KMS-11 (cell line): ENCODE measurements around the gene SLC25A48.

Source experiments
- H2AFZ ChIP-seq: fragments of 200-600 bp; sonication (generic); 2 replicates; pipeline ENCODE4 v1.6.1; 2016; ENCODE audit warnings: antibody characterized with exemption, mixed run types, low read depth
- H3K27ac ChIP-seq: fragments of 200-600 bp; sonication (generic); 2 replicates; pipeline ENCODE4 v1.6.1; 2016; ENCODE audit warnings: mild to moderate bottlenecking, mixed run types
- H3K27me3 ChIP-seq: fragments of 200-600 bp; sonication (generic); 2 replicates; pipeline ENCODE4 v1.6.1; 2017; ENCODE audit warnings: mild to moderate bottlenecking, low read depth, mixed run types, moderate library complexity; ENCODE audit not compliant: insufficient read depth
- H3K36me3 ChIP-seq: fragments of 200-600 bp; sonication (generic); 2 replicates; pipeline ENCODE4 v1.6.1; 2017; ENCODE audit warnings: mild to moderate bottlenecking, mixed run types; ENCODE audit not compliant: insufficient read depth
- H3K4me1 ChIP-seq: fragments of 200-600 bp; sonication (generic); 2 replicates; pipeline ENCODE4 v1.6.1; 2016; ENCODE audit warnings: mild to moderate bottlenecking, low read depth, mixed run types; ENCODE audit not compliant: poor library complexity, severe bottlenecking
- H3K4me2 ChIP-seq: fragments of 200-600 bp; sonication (generic); 2 replicates; pipeline ENCODE4 v1.7.0; 2016; ENCODE audit warnings: mild to moderate bottlenecking, mixed run types
- H3K4me3 ChIP-seq: fragments of 200-600 bp; sonication (generic); IDR thresholded peaks from 2 replicates; pipeline ENCODE4 v1.6.1; 2017; ENCODE audit warnings: low read depth, low read length, mixed read lengths; ENCODE audit not compliant: insufficient read depth
- H3K79me2 ChIP-seq: fragments of 200-600 bp; sonication (generic); 2 replicates; pipeline ENCODE4 v1.6.1; 2016; ENCODE audit warnings: low read depth, mixed run types; ENCODE audit not compliant: insufficient read depth
- H3K9ac ChIP-seq: fragments of 200-600 bp; sonication (generic); 2 replicates; pipeline ENCODE4 v1.6.1; 2016; ENCODE audit warnings: mild to moderate bottlenecking, mixed run types
- H4K20me1 ChIP-seq: fragments of 200-600 bp; sonication (generic); 2 replicates; pipeline ENCODE4 v1.6.1; 2016; ENCODE audit warnings: mild to moderate bottlenecking, mixed run types; ENCODE audit not compliant: insufficient read depth
- TF ChIP-seq, protein P1 (sequence below): fragments of 200-600 bp; sonication (generic); conservative IDR thresholded peaks from 2 replicates; pipeline ENCODE4 v1.6.1; 2017; ENCODE audit warnings: low read depth, mild to moderate bottlenecking, antibody characterized with exemption, low read length, moderate library complexity, mixed read lengths

The SLC25A48 gene

GRCh38 chr5:135839566-135839965 lies 5.1 kb downstream of the SLC25A48 start:
- H3K4me3 ChIP-seq, result no peak overlapping the region
- no peaks in the 10 kb centered on the region for H3K79me2 ChIP-seq
- TF ChIP-seq, protein P1, sequence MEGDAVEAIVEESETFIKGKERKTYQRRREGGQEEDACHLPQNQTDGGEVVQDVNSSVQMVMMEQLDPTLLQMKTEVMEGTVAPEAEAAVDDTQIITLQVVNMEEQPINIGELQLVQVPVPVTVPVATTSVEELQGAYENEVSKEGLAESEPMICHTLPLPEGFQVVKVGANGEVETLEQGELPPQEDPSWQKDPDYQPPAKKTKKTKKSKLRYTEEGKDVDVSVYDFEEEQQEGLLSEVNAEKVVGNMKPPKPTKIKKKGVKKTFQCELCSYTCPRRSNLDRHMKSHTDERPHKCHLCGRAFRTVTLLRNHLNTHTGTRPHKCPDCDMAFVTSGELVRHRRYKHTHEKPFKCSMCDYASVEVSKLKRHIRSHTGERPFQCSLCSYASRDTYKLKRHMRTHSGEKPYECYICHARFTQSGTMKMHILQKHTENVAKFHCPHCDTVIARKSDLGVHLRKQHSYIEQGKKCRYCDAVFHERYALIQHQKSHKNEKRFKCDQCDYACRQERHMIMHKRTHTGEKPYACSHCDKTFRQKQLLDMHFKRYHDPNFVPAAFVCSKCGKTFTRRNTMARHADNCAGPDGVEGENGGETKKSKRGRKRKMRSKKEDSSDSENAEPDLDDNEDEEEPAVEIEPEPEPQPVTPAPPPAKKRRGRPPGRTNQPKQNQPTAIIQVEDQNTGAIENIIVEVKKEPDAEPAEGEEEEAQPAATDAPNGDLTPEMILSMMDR, result no peak
- no peak overlapping the region for H3K4me2 ChIP-seq
- H3K27ac ChIP-seq, result no peak overlapping the region
- H3K27me3 ChIP-seq, result no peaks in the 10 kb centered on the region
- H3K9ac ChIP-seq, result no peak overlapping the region
- H3K4me1 ChIP-seq, result no peaks in the 10 kb centered on the region
- H3K36me3 ChIP-seq, result no peaks in the 10 kb centered on the region
- H2AFZ ChIP-seq, result no peak overlapping the region
- H4K20me1 ChIP-seq, result no peaks in the 10 kb centered on the region

DNA sequence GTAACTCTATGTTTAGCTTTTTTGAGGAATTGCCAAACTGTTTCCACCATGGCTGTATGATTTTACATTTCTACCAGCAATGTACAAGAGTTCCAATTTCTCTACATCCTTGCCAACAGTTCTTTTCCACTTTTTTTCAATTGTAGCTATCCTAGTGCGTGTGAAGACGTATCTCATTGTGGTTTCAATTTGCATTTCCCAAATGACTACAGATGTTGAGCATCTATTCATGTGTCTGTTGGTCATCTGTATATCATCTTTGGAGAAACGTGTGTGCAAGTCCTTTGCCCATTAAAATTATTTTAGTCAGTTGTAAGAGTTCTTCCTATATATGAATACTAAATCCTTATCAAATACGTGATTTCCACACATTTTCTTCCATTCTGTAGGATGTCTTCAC lies 6.5 kb downstream of the SLC25A48 start:
- Histone ChIP-seq H2AFZ (no peak overlapping the region), H3K27me3 (no peaks in the 10 kb centered on the region), H3K9ac (no peak overlapping the region), H3K4me2 (no peak overlapping the region), H3K36me3 (no peaks in the 10 kb centered on the region), H3K27ac (no peak overlapping the region), H4K20me1 (no peaks in the 10 kb centered on the region), H3K4me3 (no peak overlapping the region), H3K79me2 (no peaks in the 10 kb centered on the region), H3K4me1 (no peaks in the 10 kb centered on the region)
- TF ChIP-seq, protein P1, result no peak

- no peaks in the 10 kb centered on the region for H3K27me3 ChIP-seq
- no peaks in the 10 kb centered on the region for H3K79me2 ChIP-seq
- no peak overlapping the region for H3K4me2 ChIP-seq
- H4K20me1 ChIP-seq, result no peaks in the 10 kb centered on the region
- H3K36me3 ChIP-seq, result no peaks in the 10 kb centered on the region
- TF ChIP-seq, protein P1, result no peak
- H2AFZ ChIP-seq, result no peak overlapping the region
- H3K4me3 ChIP-seq, result no peak overlapping the region
- H3K27ac ChIP-seq, result no peak overlapping the region
- H3K4me1 ChIP-seq, result no peaks in the 10 kb centered on the region
- H3K9ac ChIP-seq, result no peak overlapping the region
Measured at GRCh38 chr5:135842737-135843136, 8.3 kb downstream of the SLC25A48 start.

GRCh38 chr5:135843571-135844337 lies 9.3 kb downstream of the SLC25A48 start:
- no peak overlapping the region for H3K9ac ChIP-seq
- no peak overlapping the region for H2AFZ ChIP-seq
- TF ChIP-seq, protein P1, result no peak
- no peak overlapping the region for H3K4me3 ChIP-seq
- H3K4me2 ChIP-seq, result no peak overlapping the region
- H4K20me1 ChIP-seq, result no peaks in the 10 kb centered on the region
- H3K4me1 ChIP-seq, result no peaks in the 10 kb centered on the region
- no peaks in the 10 kb centered on the region for H3K36me3 ChIP-seq
- H3K27me3 ChIP-seq, result no peaks in the 10 kb centered on the region
- H3K79me2 ChIP-seq, result no peaks in the 10 kb centered on the region
- H3K27ac ChIP-seq, result no peak overlapping the region
